Stimulated activated CD8-positive, alpha-beta memory T cell treated with anti-CD3 and anti-CD28 coated beads, Interleukin-7, amount 100 ng/mL, for 4 hours (primary cell): Measurements from ENCODE around the gene OR52E2.

Source experiments
- DNase-seq, 2 donors: peaks; one replicate each; pipeline ENCODE4 v3.0.0-alpha.2; 2020; ENCODE audit warnings: low read depth in 2 of 2

Gene OR52E2

GRCh38 chr11:5011254-5011653 is 48.2 kb downstream of the OR52E2 start:
- DNase-seq, result no peak
